HepG2 (cell line): ENCODE measurements around the gene UQCRHL. TPM values are rescaled to one million over a fixed set of nuclear protein-coding genes. Genes with fewer than 3 reads are reported as not detected.

Experiments used
- ARID5B ChIP-seq: IDR thresholded peaks from 2 replicates; pipeline ENCODE4 v1.4.0; 2020; ENCODE audit warnings: mild to moderate bottlenecking, missing genetic modification reagents
- CREB1 ChIP-seq, 2 experiments: fragments of 450-650 bp in 1 of 2; IDR thresholded peaks; 2 replicates each; pipeline ENCODE4 v1.6.1; 2016 to 2017; ENCODE audit warnings: control low read depth in 1 of 2, mild to moderate bottlenecking in 1 of 2, missing compliant biosample characterization in 1 of 2, missing genetic modification characterization in 1 of 2
- GABPB1 ChIP-seq: IDR thresholded peaks from 2 replicates; pipeline ENCODE4 v1.6.1; 2016; ENCODE audit warnings: mild to moderate bottlenecking, missing genetic modification reagents, moderate library complexity, missing compliant biosample characterization
- JUNB ChIP-seq: sonication (generic); formaldehyde crosslinking; IDR thresholded peaks from 2 replicates; pipeline ENCODE4 v1.8.0; 2022; ENCODE audit warnings: missing genetic modification reagents, mild to moderate bottlenecking, borderline replicate concordance
- KMT2A ChIP-seq: sonication (generic); formaldehyde crosslinking; IDR thresholded peaks from 2 replicates; pipeline ENCODE4 v1.4.0; 2020; ENCODE audit warnings: missing genetic modification reagents
- MAF1 ChIP-seq: sonication (generic); formaldehyde crosslinking; IDR thresholded peaks from 2 replicates; pipeline ENCODE4 v1.5.0; 2020; ENCODE audit warnings: missing genetic modification reagents, borderline replicate concordance
- NR2F6 ChIP-seq, 2 experiments: IDR thresholded peaks; 2 replicates each; pipeline ENCODE4 v1.6.1; 2016; ENCODE audit warnings: antibody characterized with exemption in 1 of 2, mild to moderate bottlenecking in 1 of 2
- SMYD3 ChIP-seq: sonication (generic); formaldehyde crosslinking; IDR thresholded peaks from 2 replicates; pipeline ENCODE4 v1.8.1; 2023; ENCODE audit warnings: mild to moderate bottlenecking, missing genetic modification reagents
- SP5 ChIP-seq: IDR thresholded peaks from 2 replicates; pipeline ENCODE4 v1.6.1; 2016; ENCODE audit warnings: low read depth, borderline replicate concordance
- ZBTB38 ChIP-seq: sonication (generic); formaldehyde crosslinking; IDR thresholded peaks from 2 replicates; pipeline ENCODE4 v1.5.1; 2020; ENCODE audit warnings: mild to moderate bottlenecking, missing genetic modification reagents
- ZBTB4 ChIP-seq: sonication (generic); formaldehyde crosslinking; IDR thresholded peaks from 2 replicates; pipeline ENCODE4 v1.4.0; 2020; ENCODE audit warnings: missing genetic modification reagents, mild to moderate bottlenecking, borderline replicate concordance
- ZNF230 ChIP-seq: sonication (generic); formaldehyde crosslinking; IDR thresholded peaks from 2 replicates; pipeline ENCODE4 v1.4.0; 2020; ENCODE audit warnings: mild to moderate bottlenecking, missing genetic modification reagents
- ZNF24 ChIP-seq: fragments of 450-650 bp; IDR thresholded peaks from 2 replicates; pipeline ENCODE4 v1.6.1; 2017; ENCODE audit warnings: antibody characterized with exemption, mild to moderate bottlenecking
- ZNF343 ChIP-seq: sonication (generic); formaldehyde crosslinking; IDR thresholded peaks from 2 replicates; pipeline ENCODE4 v1.4.0; 2020; ENCODE audit warnings: mild to moderate bottlenecking, missing genetic modification reagents
- polyA plus RNA-seq, 8 experiments: library from polyadenylated mRNA; depleted of rRNA in 3 of 8; stranded (reverse) in 7 of 8; unstranded in 1 of 8; fragments of >200 nt; fragmentation: Illumina TruSeq in 4 of 8; extraction: Trizol in 4 of 8; gene quantifications; 2 replicates each; pipeline versions ENCODE4 v1.2.1 to v1.2.3, GENCODE V29; 2011 to 2016; ENCODE audit warnings: low read depth in 4 of 8, missing spikeins in 1 of 8, mixed read lengths in 1 of 8; ENCODE audit not compliant: insufficient read depth in 1 of 8
- total RNA-seq, 5 experiments: library from RNA; depleted of rRNA; stranded (reverse); fragments of >200 nt; fragmentation: Illumina TruSeq; extraction: Trizol; gene quantifications; 2 replicates each; pipeline ENCODE4 v1.2.3, GENCODE V29; 2016; ENCODE audit warnings: low read depth in 1 of 5
- TF ChIP-seq, protein P1 (sequence below): sonication (generic); formaldehyde crosslinking; IDR thresholded peaks from 2 replicates; pipeline ENCODE4 v1.4.0; 2020; ENCODE audit warnings: missing genetic modification reagents, borderline replicate concordance
- TF ChIP-seq, protein P2 (sequence below): sonication (generic); formaldehyde crosslinking; IDR thresholded peaks from 2 replicates; pipeline ENCODE4 v1.5.1; 2020; ENCODE audit warnings: mild to moderate bottlenecking, missing genetic modification reagents, borderline replicate concordance

UQCRHL gene
- total and polyA plus RNA-seq, 2 of the 13 experiments (the other 11 are each of a cell fraction or from before 2014, with no cell fraction given): 1.8 to 2.3 TPM

GRCh38 chr1:15848929-15849774, 41.7 kb upstream of the UQCRHL start (continued):
- TF ChIP-seq, protein P1, sequence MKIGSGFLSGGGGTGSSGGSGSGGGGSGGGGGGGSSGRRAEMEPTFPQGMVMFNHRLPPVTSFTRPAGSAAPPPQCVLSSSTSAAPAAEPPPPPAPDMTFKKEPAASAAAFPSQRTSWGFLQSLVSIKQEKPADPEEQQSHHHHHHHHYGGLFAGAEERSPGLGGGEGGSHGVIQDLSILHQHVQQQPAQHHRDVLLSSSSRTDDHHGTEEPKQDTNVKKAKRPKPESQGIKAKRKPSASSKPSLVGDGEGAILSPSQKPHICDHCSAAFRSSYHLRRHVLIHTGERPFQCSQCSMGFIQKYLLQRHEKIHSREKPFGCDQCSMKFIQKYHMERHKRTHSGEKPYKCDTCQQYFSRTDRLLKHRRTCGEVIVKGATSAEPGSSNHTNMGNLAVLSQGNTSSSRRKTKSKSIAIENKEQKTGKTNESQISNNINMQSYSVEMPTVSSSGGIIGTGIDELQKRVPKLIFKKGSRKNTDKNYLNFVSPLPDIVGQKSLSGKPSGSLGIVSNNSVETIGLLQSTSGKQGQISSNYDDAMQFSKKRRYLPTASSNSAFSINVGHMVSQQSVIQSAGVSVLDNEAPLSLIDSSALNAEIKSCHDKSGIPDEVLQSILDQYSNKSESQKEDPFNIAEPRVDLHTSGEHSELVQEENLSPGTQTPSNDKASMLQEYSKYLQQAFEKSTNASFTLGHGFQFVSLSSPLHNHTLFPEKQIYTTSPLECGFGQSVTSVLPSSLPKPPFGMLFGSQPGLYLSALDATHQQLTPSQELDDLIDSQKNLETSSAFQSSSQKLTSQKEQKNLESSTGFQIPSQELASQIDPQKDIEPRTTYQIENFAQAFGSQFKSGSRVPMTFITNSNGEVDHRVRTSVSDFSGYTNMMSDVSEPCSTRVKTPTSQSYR: peak; percentile 88
- TF ChIP-seq SMYD3 (0 out of 2 replicates have a peak, but pooled peaks have one; percentile 5), ZNF24 (no peak), MAF1 (CRISPR knock-in tag) (no peak), SP5 (CRISPR knock-in tag) (peak; percentile 76), ZNF343 (0 out of 2 replicates have a peak, but pooled peaks have one; percentile 25), GABPB1 (CRISPR knock-in tag) (peak; percentile 23; the same call in 1 of the 2 replicates), ZNF230 (CRISPR knock-in tag) (peak; percentile 81; the same call in 1 of the 2 replicates), ZBTB4 (CRISPR knock-in tag) (peak; percentile 54; the same call in 1 of the 2 replicates), NR2F6 (IDR thresholded peaks at IDR 0.05) (peak; percentile 27; the same call in 1 of the 2 replicates), NR2F6 (CRISPR knock-in tag; IDR thresholded peaks at IDR 0.05) (0 out of 2 replicates have a peak, but pooled peaks have one; percentile 39), ZBTB38 (CRISPR knock-in tag) (peak; percentile 53; the same call in 1 of the 2 replicates), JUNB (CRISPR knock-in tag) (0 out of 2 replicates have a peak, but pooled peaks have one; percentile 9), CREB1 (IDR thresholded peaks at IDR 0.05) (no peak), CREB1 (CRISPR knock-in tag; IDR thresholded peaks at IDR 0.05) (peak; percentile 61), ARID5B (peak; percentile 54; the same call in 1 of the 2 replicates), KMT2A (CRISPR knock-in tag) (peak; percentile 79; the same call in 1 of the 2 replicates)
- TF ChIP-seq, protein P2, sequence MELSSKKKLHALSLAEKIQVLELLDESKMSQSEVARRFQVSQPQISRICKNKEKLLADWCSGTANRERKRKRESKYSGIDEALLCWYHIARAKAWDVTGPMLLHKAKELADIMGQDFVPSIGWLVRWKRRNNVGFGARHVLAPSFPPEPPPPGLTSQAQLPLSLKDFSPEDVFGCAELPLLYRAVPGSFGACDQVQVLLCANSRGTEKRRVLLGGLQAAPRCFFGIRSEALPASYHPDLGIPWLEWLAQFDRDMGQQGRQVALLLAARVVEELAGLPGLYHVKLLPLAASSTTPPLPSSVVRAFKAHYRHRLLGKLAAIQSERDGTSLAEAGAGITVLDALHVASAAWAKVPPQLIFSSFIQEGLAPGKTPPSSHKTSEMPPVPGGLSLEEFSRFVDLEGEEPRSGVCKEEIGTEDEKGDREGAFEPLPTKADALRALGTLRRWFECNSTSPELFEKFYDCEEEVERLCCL (CRISPR knock-in tag): no peak
